C4-2B (cell line): Measurements from ENCODE around the gene TEX26.

Experiments
- ZFX ChIP-seq: fragments of 450-650 bp; IDR thresholded peaks from 2 replicates; pipeline ENCODE4 v1.6.1; 2017
- TF ChIP-seq, protein P1 (sequence below): fragments of 450-650 bp; conservative IDR thresholded peaks from 2 replicates; pipeline ENCODE4 v1.5.1; 2017; ENCODE audit warnings: mild to moderate bottlenecking

DNA sequence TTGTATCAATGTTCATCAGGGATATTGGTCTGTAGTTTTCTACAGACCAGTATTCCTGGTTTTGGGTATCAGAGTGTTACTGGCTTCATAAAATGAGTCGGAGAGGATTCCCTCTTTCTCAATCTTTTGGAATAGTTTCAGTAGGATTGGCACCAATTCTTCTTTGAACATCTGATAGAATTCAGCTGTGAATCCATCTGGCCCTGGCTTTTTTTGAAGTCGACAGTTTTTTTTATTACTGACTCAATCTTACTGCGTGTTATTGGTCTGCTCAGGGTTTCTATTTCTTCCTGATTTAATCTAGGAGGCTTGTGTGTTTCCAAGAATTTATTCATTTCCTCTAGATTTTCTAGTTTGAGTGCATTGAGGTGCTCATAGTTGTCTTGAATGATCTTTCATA is 11.4 kb downstream of the TEX26 start:
- TF ChIP-seq, protein P1, sequence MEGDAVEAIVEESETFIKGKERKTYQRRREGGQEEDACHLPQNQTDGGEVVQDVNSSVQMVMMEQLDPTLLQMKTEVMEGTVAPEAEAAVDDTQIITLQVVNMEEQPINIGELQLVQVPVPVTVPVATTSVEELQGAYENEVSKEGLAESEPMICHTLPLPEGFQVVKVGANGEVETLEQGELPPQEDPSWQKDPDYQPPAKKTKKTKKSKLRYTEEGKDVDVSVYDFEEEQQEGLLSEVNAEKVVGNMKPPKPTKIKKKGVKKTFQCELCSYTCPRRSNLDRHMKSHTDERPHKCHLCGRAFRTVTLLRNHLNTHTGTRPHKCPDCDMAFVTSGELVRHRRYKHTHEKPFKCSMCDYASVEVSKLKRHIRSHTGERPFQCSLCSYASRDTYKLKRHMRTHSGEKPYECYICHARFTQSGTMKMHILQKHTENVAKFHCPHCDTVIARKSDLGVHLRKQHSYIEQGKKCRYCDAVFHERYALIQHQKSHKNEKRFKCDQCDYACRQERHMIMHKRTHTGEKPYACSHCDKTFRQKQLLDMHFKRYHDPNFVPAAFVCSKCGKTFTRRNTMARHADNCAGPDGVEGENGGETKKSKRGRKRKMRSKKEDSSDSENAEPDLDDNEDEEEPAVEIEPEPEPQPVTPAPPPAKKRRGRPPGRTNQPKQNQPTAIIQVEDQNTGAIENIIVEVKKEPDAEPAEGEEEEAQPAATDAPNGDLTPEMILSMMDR, result no peak
- no peak for TF ChIP-seq ZFX
